GM21825 (cell line): Measurements from ENCODE around the gene VRTN.
"Not testable (repeated sequence)": the region's sequence is repeated elsewhere in the genome, so short reads cannot be mapped to it uniquely, and the experiment has no call there.

Experiments used
- ATAC-seq: cut with Tn5 transposase; IDR thresholded peaks from one replicate; pipeline ENCODE4 v1.9.1; 2021; ENCODE audit warnings: mild to moderate bottlenecking, moderate library complexity; ENCODE audit not compliant: unreplicated experiment

The VRTN gene

GRCh38 chr14:74348735-74349463 is 628 bp downstream of the VRTN start:
- no peak for ATAC-seq

GRCh38 chr14:74349757-74350156 is 1.5 kb downstream of the VRTN start:
- no peak for ATAC-seq

GRCh38 chr14:74350211-74350927 is 2.1 kb downstream of the VRTN start:
- ATAC-seq, result no peak

- ATAC-seq, result no peak
Measured at GRCh38 chr14:74350928-74351323, 2.7 kb downstream of the VRTN start.

GRCh38 chr14:74356892-74357575 is 8.8 kb downstream of the VRTN start:
- ATAC-seq, result no peak

GRCh38 chr14:74357585-74357984 is 9.3 kb downstream of the VRTN start:
- ATAC-seq, result no peak

- ATAC-seq, result no peak
Measured at GRCh38 chr14:74358176-74358829, 10.0 kb downstream of the VRTN start.

- ATAC-seq, result no peak
Measured at GRCh38 chr14:74360163-74360562, 11.9 kb downstream of the VRTN start.

- no peak for ATAC-seq
Measured at GRCh38 chr14:74362361-74362915, 14.2 kb downstream of the VRTN start.

- ATAC-seq, result no peak
Measured at GRCh38 chr14:74364271-74364880, 16.1 kb downstream of the VRTN start.

- no peak for ATAC-seq
Measured at GRCh38 chr14:74368026-74368425, 19.8 kb downstream of the VRTN start.

- no peak for ATAC-seq
Measured at GRCh38 chr14:74368441-74368840, 20.2 kb downstream of the VRTN start.

GRCh38 chr14:74377976-74378690 is 29.9 kb downstream of the VRTN start:
- ATAC-seq, result no peak

- no peak for ATAC-seq
Measured at GRCh38 chr14:74380172-74380571, 31.9 kb downstream of the VRTN start.

GRCh38 chr14:74380845-74381244 is 32.6 kb downstream of the VRTN start:
- no peak for ATAC-seq

GRCh38 chr14:74381571-74381970 is 33.3 kb downstream of the VRTN start:
- ATAC-seq, result not testable (repeated sequence)

- ATAC-seq, result no peak
Measured at GRCh38 chr14:74382231-74382630, 34.0 kb downstream of the VRTN start.

GRCh38 chr14:74389980-74390379 is 41.7 kb downstream of the VRTN start:
- no peak for ATAC-seq

GRCh38 chr14:74390505-74390904 is 42.2 kb downstream of the VRTN start:
- ATAC-seq, result not testable (repeated sequence)

- ATAC-seq, result no peak
Measured at GRCh38 chr14:74391479-74391878, 43.2 kb downstream of the VRTN start.
